OCI-LY7 (cell line): ENCODE measurements around the gene B3GALT6. TPM values are rescaled to one million over a fixed set of nuclear protein-coding genes. Genes with fewer than 3 reads are reported as not detected.

Experiments
- BruUV-seq: library from RNA; stranded (reverse); fragments of 400-500 nt; replicated peaks from 2 replicates; lab custom pipeline; 2021; lab: Mats Ljungman, UMichigan
- CTCF ChIA-PET: fragments of 300-600 bp; sonication (Branson Sonifier 250); formaldehyde crosslinking; loops from one replicate; lab custom pipeline; 2022; ENCODE audit warnings: antibody characterized with exemption; ENCODE audit not compliant: unreplicated experiment; lab: Charles Lee
- POLR2A ChIA-PET: fragments of 300-600 bp; sonication (Branson Sonifier 250); formaldehyde crosslinking; loops from one replicate; lab custom pipeline; 2022; ENCODE audit warnings: antibody characterized with exemption; lab: Charles Lee
- DNase-seq: peaks from one replicate; pipeline ENCODE4 v3.0.0-alpha.2; 2015; ENCODE audit warnings: low spot score
- H2AFZ ChIP-seq: fragments of 200-600 bp; sonication (generic), shearing (Covaris generic); 2 replicates; pipeline ENCODE4 v1.6.1; 2014; ENCODE audit warnings: mild to moderate bottlenecking, antibody characterized with exemption, low read length, moderate library complexity
- H3K27ac ChIP-seq: fragments of 200-600 bp; sonication (generic); 2 replicates; pipeline ENCODE4 v1.5.1; 2014; ENCODE audit warnings: mixed run types, low read depth, mild to moderate bottlenecking, moderate library complexity, low read length, inconsistent platforms; ENCODE audit not compliant: poor library complexity, severe bottlenecking
- H3K36me3 ChIP-seq: fragments of 200-600 bp; sonication (generic); 2 replicates; pipeline ENCODE4 v1.6.1; 2014; ENCODE audit warnings: mild to moderate bottlenecking, antibody characterized with exemption, low read length, moderate library complexity, mixed read lengths; ENCODE audit not compliant: insufficient read depth
- H3K4me1 ChIP-seq: fragments of 200-600 bp; sonication (generic); 2 replicates; pipeline ENCODE4 v1.5.1; 2014; ENCODE audit warnings: mild to moderate bottlenecking, low read length; ENCODE audit not compliant: insufficient read depth, poor library complexity, severe bottlenecking
- H3K4me2 ChIP-seq: fragments of 200-600 bp; sonication (generic); 2 replicates; pipeline ENCODE4 v1.6.1; 2014; ENCODE audit warnings: mild to moderate bottlenecking, low read length
- H3K4me3 ChIP-seq: fragments of 200-600 bp; sonication (generic); 2 replicates; pipeline ENCODE4 v1.5.1; 2014; ENCODE audit warnings: mild to moderate bottlenecking, low read depth, low read length; ENCODE audit not compliant: poor library complexity, severe bottlenecking
- H3K79me2 ChIP-seq: fragments of 200-600 bp; sonication (generic); 2 replicates; pipeline ENCODE4 v1.6.1; 2016; ENCODE audit warnings: low read depth, mild to moderate bottlenecking, low read length, moderate library complexity, mixed read lengths; ENCODE audit not compliant: insufficient read depth
- H3K9me2 ChIP-seq: fragments of 200-600 bp; sonication (generic); 2 replicates; pipeline ENCODE4 v1.6.1; 2016; ENCODE audit warnings: mild to moderate bottlenecking, low read length, mixed read lengths; ENCODE audit not compliant: insufficient read depth
- H3K9me3 ChIP-seq: fragments of 200-600 bp; sonication (generic); 2 replicates; pipeline ENCODE4 v1.6.1; 2014; ENCODE audit warnings: mild to moderate bottlenecking, mixed run types, low read length, mixed read lengths
- H4K20me1 ChIP-seq: fragments of 200-600 bp; sonication (generic); 2 replicates; pipeline ENCODE4 v1.6.1; 2014; ENCODE audit warnings: mild to moderate bottlenecking, antibody characterized with exemption, low read length, moderate library complexity, mixed read lengths; ENCODE audit not compliant: insufficient read depth
- CTCF ChIP-seq: fragments of 200-600 bp; sonication (generic); conservative IDR thresholded peaks from 2 replicates; pipeline ENCODE4 v1.5.1; 2014; ENCODE audit warnings: mild to moderate bottlenecking, antibody characterized with exemption, low read length, moderate library complexity, mixed read lengths
- EZH2phosphoT487 ChIP-seq: fragments of 200-600 bp; sonication (generic); IDR thresholded peaks from 2 replicates; pipeline ENCODE4 v1.6.1; 2018; ENCODE audit warnings: low read depth, borderline replicate concordance, mild to moderate bottlenecking, mixed run types, antibody characterized with exemption, low read length, moderate library complexity, mixed read lengths
- intact Hi-C: fragments of 100-400 bp; cut with micrococcal nuclease; formaldehyde crosslinking; loops from one replicate; pipeline ENCODE4 v1.10.0; 2022; ENCODE audit not compliant: unreplicated experiment
- total RNA-seq, 2 experiments: library from RNA; depleted of rRNA in 1 of 2; stranded (reverse); fragments of >200 nt in 1 of 2; shearing (Covaris generic) in 1 of 2; gene quantifications; 2 replicates each; pipeline ENCODE4 v1.2.3, GENCODE V29; 2014 to 2022

The B3GALT6 gene
- total RNA-seq, 2 experiments from 2014 or later, result 27.1 to 36.2 TPM

- H3K9me3 ChIP-seq, result no peaks in the 10 kb centered on the region
- H3K4me1 ChIP-seq, result peaks cover 26% of the 10 kb centered on the region
- peak overlapping the region; percentile 79 for H3K4me2 ChIP-seq
- H2AFZ ChIP-seq, result no peak overlapping the region
- H3K9me2 ChIP-seq, result no peaks in the 10 kb centered on the region
- TF ChIP-seq EZH2phosphoT487 (no peak), CTCF (no peak)
- no TSS peak for BruUV-seq
- H3K27ac ChIP-seq, result no peak overlapping the region
- ChIA-PET CTCF (no interaction called here), POLR2A (interaction anchor here (0.6 to 0.7 kb wide), 2 partner anchors 30 to 360 kb away, joined by 3 read pairs; no protein-coding TSS in a partner anchor)
- H3K4me3 ChIP-seq, result no peak overlapping the region
- intact Hi-C loops, result no loop called here
- DNase-seq, result no peak
- H3K79me2 ChIP-seq, result peaks cover 33% of the 10 kb centered on the region
- peaks cover 23% of the 10 kb centered on the region for H3K36me3 ChIP-seq
- H4K20me1 ChIP-seq, result 0 out of 2 replicates have a peak, but pooled peaks cover 12% of the 10 kb centered on the region
These were observed 42.9 kb downstream of the B3GALT6 start for GRCh38 chr1:1274931-1275431.

GRCh38 chr1:1275836-1276235, 43.8 kb downstream of the B3GALT6 start:
- Histone ChIP-seq H3K9me3 (no peaks in the 10 kb centered on the region), H3K4me3 (no peak overlapping the region), H3K4me2 (no peak overlapping the region), H3K36me3 (peaks cover 15% of the 10 kb centered on the region), H4K20me1 (0 out of 2 replicates have a peak, but pooled peaks cover 12% of the 10 kb centered on the region), H2AFZ (no peak overlapping the region), H3K79me2 (peaks cover 24% of the 10 kb centered on the region), H3K9me2 (no peaks in the 10 kb centered on the region), H3K4me1 (peaks cover 26% of the 10 kb centered on the region), H3K27ac (no peak overlapping the region)
- no TSS peak for BruUV-seq
- ChIA-PET POLR2A (interaction anchor here (0.7 kb wide), 1 partner anchor 29 kb away, joined by 3 read pairs; no protein-coding TSS in a partner anchor), CTCF (no interaction called here)
- no peak for DNase-seq
- intact Hi-C loops, result no loop called here
- TF ChIP-seq EZH2phosphoT487, result no peak
- no peak for TF ChIP-seq CTCF

- no peak overlapping the region for H3K27ac ChIP-seq
- intact Hi-C loops, result no loop called here
- H3K36me3 ChIP-seq, result no peaks in the 10 kb centered on the region
- CTCF ChIA-PET, result no interaction called here
- no peaks in the 10 kb centered on the region for H4K20me1 ChIP-seq
- H3K9me2 ChIP-seq, result no peaks in the 10 kb centered on the region
- no TSS peak for BruUV-seq
- no peak overlapping the region for H2AFZ ChIP-seq
- no peaks in the 10 kb centered on the region for H3K79me2 ChIP-seq
- no peak overlapping the region for H3K4me2 ChIP-seq
- no peak overlapping the region for H3K4me3 ChIP-seq
- TF ChIP-seq EZH2phosphoT487, result no peak
- no peak for TF ChIP-seq CTCF
- H3K9me3 ChIP-seq, result no peaks in the 10 kb centered on the region
- DNase-seq, result no peak
- H3K4me1 ChIP-seq, result peaks cover 6% of the 10 kb centered on the region
- POLR2A ChIA-PET, result interaction anchor here (0.6 kb wide), 1 partner anchor 136 kb away, joined by 3 read pairs; no protein-coding TSS in a partner anchor
These were observed 46.6 kb downstream of the B3GALT6 start for GRCh38 chr1:1278620-1279019.
